SU-DHL-6 (cell line): ENCODE results near the gene SP110.
"Not testable (repeated sequence)": the region's sequence is repeated elsewhere in the genome, so short reads cannot be mapped to it uniquely, and the experiment has no call there.

ENCODE experiments used
- H2AFZ ChIP-seq: fragments of 200-600 bp; sonication (generic); 2 replicates; pipeline ENCODE4 v1.6.1; 2014; ENCODE audit warnings: low read depth, mild to moderate bottlenecking, moderate library complexity, mixed read lengths, antibody characterized with exemption, low read length; ENCODE audit not compliant: severe bottlenecking
- H3F3A ChIP-seq: fragments of 200-600 bp; shearing (Covaris generic); 2 replicates; pipeline ENCODE4 v1.6.0; 2016; ENCODE audit warnings: antibody characterized with exemption, mild to moderate bottlenecking; ENCODE audit not compliant: insufficient read depth
- H3K27ac ChIP-seq: fragments of 200-600 bp; sonication (generic); 2 replicates; pipeline ENCODE4 v1.5.1; 2016; ENCODE audit warnings: low read depth, mild to moderate bottlenecking, low read length, moderate library complexity, mixed read lengths
- H3K27me3 ChIP-seq: fragments of 200-600 bp; sonication (generic), shearing (Covaris generic); 2 replicates; pipeline ENCODE4 v1.6.0; 2014; ENCODE audit warnings: mild to moderate bottlenecking, low read length
- H3K36me3 ChIP-seq: fragments of 200-600 bp; sonication (generic); 2 replicates; pipeline ENCODE4 v1.6.1; 2014; ENCODE audit warnings: mild to moderate bottlenecking, low read length, mixed read lengths
- H3K4me2 ChIP-seq: fragments of 300-600, 200-600 bp; shearing (Covaris generic), sonication (generic); 2 replicates; pipeline ENCODE4 v1.6.0; 2014; ENCODE audit warnings: low read length, low read depth, mild to moderate bottlenecking; ENCODE audit not compliant: poor library complexity, severe bottlenecking
- H3K4me3 ChIP-seq: fragments of 200-600 bp; sonication (generic); 2 replicates; pipeline ENCODE4 v1.5.1; 2014; ENCODE audit warnings: antibody characterized with exemption, low read length, mild to moderate bottlenecking, mixed read lengths; ENCODE audit not compliant: insufficient read depth, poor library complexity, severe bottlenecking
- H3K79me2 ChIP-seq: fragments of 200-600 bp; sonication (generic); 2 replicates; pipeline ENCODE4 v1.6.1; 2014; ENCODE audit warnings: mild to moderate bottlenecking, low read length, moderate library complexity; ENCODE audit not compliant: insufficient read depth
- H3K9ac ChIP-seq: fragments of 200-600 bp; sonication (generic); 2 replicates; pipeline ENCODE4 v1.7.0; 2014; ENCODE audit warnings: mild to moderate bottlenecking, low read length
- H3K9me2 ChIP-seq: fragments of 200-600 bp; sonication (generic); replicated peaks from 2 replicates; pipeline ENCODE4 v1.6.1; 2014; ENCODE audit warnings: low read length; ENCODE audit not compliant: insufficient read depth
- H3K9me3 ChIP-seq: fragments of 200-600 bp; sonication (generic); 2 replicates; pipeline ENCODE4 v1.6.1; 2014; ENCODE audit warnings: low read length, mixed read lengths; ENCODE audit not compliant: insufficient read depth
- H4K20me1 ChIP-seq: fragments of 200-600 bp; sonication (generic); 2 replicates; pipeline ENCODE4 v1.6.1; 2014; ENCODE audit warnings: low read depth, mild to moderate bottlenecking, antibody characterized with exemption, low read length, moderate library complexity, mixed read lengths
- EZH2phosphoT487 ChIP-seq: fragments of 200-600 bp; sonication (generic), shearing (Covaris generic); conservative IDR thresholded peaks from 2 replicates; pipeline ENCODE4 v1.6.1; 2018; ENCODE audit warnings: mild to moderate bottlenecking, antibody characterized with exemption, low read length, moderate library complexity, mixed read lengths
- TF ChIP-seq, protein P1 (sequence below): fragments of 200-600 bp; sonication (generic); IDR thresholded peaks from one replicate; pipeline ENCODE4 v1.5.1; 2017; ENCODE audit warnings: antibody characterized with exemption, mild to moderate bottlenecking, low read length, moderate library complexity; ENCODE audit not compliant: insufficient read depth, poor library complexity, severe bottlenecking

Gene SP110

DNA sequence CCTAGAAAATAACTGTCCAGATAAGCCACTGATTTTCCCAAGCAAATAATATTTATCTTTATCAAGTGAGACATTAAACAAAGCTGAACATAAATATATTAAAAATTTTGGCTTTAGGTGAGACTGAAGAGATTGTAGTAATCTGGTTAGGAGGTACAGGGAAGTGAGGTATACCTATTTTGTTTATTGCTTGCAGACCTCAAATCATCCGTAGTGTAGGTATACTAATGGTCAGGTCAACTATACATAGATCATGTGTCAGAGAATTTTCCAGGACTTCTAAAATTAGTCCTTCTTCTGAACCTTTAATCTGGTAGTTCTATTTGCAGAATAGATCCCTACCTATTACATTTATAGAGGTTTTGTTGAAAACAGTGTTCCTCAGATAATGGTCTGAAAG is 47.3 kb upstream of the SP110 start:
- Histone ChIP-seq H3K4me3 (no peak overlapping the region), H3K27ac (no peak overlapping the region), H3K36me3 (peaks cover 39% of the 10 kb centered on the region), H3K4me2 (no peak overlapping the region), H3K9me2 (no peaks in the 10 kb centered on the region), H4K20me1 (no peaks in the 10 kb centered on the region), H3F3A (no peaks in the 10 kb centered on the region), H3K9me3 (no peaks in the 10 kb centered on the region), H2AFZ (no peak overlapping the region), H3K79me2 (no peaks in the 10 kb centered on the region; the same call in 1 of the 2 replicates), H3K9ac (no peak overlapping the region), H3K27me3 (no peaks in the 10 kb centered on the region)
- TF ChIP-seq, protein P1, sequence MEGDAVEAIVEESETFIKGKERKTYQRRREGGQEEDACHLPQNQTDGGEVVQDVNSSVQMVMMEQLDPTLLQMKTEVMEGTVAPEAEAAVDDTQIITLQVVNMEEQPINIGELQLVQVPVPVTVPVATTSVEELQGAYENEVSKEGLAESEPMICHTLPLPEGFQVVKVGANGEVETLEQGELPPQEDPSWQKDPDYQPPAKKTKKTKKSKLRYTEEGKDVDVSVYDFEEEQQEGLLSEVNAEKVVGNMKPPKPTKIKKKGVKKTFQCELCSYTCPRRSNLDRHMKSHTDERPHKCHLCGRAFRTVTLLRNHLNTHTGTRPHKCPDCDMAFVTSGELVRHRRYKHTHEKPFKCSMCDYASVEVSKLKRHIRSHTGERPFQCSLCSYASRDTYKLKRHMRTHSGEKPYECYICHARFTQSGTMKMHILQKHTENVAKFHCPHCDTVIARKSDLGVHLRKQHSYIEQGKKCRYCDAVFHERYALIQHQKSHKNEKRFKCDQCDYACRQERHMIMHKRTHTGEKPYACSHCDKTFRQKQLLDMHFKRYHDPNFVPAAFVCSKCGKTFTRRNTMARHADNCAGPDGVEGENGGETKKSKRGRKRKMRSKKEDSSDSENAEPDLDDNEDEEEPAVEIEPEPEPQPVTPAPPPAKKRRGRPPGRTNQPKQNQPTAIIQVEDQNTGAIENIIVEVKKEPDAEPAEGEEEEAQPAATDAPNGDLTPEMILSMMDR: no peak

DNA sequence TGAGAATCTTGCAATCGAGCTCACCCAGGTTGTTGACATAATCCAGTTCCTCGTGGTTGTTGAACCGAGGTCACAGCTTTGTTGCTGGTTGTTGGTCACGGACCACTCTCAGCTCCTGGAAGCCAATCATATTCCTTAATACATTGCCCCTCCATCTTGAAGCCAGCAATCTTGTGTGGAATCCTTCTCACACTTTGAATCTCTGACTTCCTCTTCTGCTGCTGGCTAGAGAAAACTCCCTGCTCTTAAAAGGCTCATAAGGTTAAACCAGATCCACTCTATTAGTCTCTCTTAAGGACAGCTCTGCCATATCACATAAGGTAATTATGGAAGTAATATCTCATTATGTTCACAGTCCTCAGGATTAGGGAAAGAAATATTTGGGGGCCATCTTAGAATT is 46.9 kb upstream of the SP110 start:
- Histone ChIP-seq H2AFZ (no peak overlapping the region), H3K36me3 (peaks cover 35% of the 10 kb centered on the region), H3K27me3 (no peaks in the 10 kb centered on the region), H3K79me2 (no peaks in the 10 kb centered on the region; the same call in 1 of the 2 replicates), H3F3A (no peaks in the 10 kb centered on the region), H3K27ac (no peak overlapping the region), H4K20me1 (no peaks in the 10 kb centered on the region), H3K9me3 (no peaks in the 10 kb centered on the region), H3K9ac (no peak overlapping the region), H3K4me2 (no peak overlapping the region), H3K9me2 (no peaks in the 10 kb centered on the region), H3K4me3 (no peak overlapping the region)
- TF ChIP-seq EZH2phosphoT487: no peak
- TF ChIP-seq, protein P1: no peak

DNA sequence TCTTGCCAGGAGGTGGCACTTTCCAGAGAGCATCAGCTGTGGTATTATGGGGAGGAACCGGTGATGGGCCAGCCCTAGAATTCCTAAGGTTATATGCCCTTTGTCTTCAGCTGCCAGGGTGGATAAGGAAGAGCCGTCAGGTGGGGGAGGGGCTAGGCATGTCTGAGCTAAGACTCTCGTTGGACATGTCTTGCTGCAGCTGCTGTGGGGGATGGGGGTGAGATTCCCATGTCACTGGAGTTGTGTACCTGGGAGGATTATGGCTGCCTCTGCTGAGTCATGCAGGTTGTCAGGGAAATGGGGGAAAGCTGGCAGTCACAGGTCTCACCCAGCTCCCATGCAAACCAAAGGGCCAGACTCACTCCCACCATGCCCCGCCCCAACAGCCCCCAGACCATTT is 45.2 kb upstream of the SP110 start:
- not testable (repeated sequence) for H2AFZ ChIP-seq, H3K9ac ChIP-seq, H3F3A ChIP-seq, H3K4me2 ChIP-seq, H3K9me3 ChIP-seq, H3K79me2 ChIP-seq, H4K20me1 ChIP-seq, H3K27me3 ChIP-seq, H3K4me3 ChIP-seq, H3K9me2 ChIP-seq, H3K27ac ChIP-seq
- peaks cover 18% of the 10 kb centered on the region for H3K36me3 ChIP-seq

DNA sequence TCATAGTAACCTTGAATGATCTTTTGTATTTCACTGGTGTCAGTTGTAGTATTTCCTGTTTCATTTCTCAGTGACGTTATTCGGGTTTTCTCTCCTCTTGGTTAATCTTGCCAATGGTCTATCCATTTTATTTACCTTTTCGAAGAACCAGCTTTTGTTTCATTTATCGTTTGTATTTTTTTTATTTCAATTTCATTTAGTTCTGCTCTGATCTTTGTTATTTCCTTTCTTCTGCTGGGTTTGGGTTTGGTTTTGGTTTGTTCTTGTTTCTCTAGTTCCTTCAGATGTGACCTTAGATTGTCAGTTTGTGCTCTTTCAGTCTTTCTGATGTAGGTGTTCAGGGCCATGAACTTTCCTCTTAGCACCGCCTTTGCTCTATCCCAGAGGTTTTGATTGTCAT is 42.5 kb upstream of the SP110 start:
- Histone ChIP-seq H3K27ac (no peak overlapping the region), H3K9ac (no peak overlapping the region), H2AFZ (no peak overlapping the region), H3K36me3 (0 out of 2 replicates have a peak, but pooled peaks cover 4% of the 10 kb centered on the region), H4K20me1 (no peaks in the 10 kb centered on the region), H3K27me3 (no peaks in the 10 kb centered on the region), H3K9me3 (no peaks in the 10 kb centered on the region), H3K4me2 (no peak overlapping the region), H3K79me2 (peaks cover 5% of the 10 kb centered on the region), H3K4me3 (no peak overlapping the region), H3K9me2 (no peaks in the 10 kb centered on the region), H3F3A (no peaks in the 10 kb centered on the region)
- TF ChIP-seq, protein P1: no peak
- no peak for TF ChIP-seq EZH2phosphoT487
